Gastrocnemius medialis (tissue), 4 donors: ENCODE results near the gene CENPP. TPM values are rescaled to one million over a fixed set of nuclear protein-coding genes. Genes with fewer than 3 reads are reported as not detected.

ENCODE experiments used
- ATAC-seq, 2 donors: fragments of 150-250 bp; one replicate each; pipeline ENCODE4 v1.9.1; 2016
- DNase-seq, 2 donors: peaks; one replicate each; pipeline ENCODE4 v3.0.0-alpha.2; 2019
- H3K27ac ChIP-seq, 4 donors: fragments of 200-600 bp; sonication (generic); 1 replicate in 1 of 4; 2 replicates in 3 of 4; pipeline ENCODE4 v1.5.1; 2016 to 2018; ENCODE audit warnings: mild to moderate bottlenecking in 2 of 4, moderate library complexity in 1 of 4
- H3K27me3 ChIP-seq, 3 donors: fragments of 200-600 bp; sonication (generic) in 2 of 3; 1 replicate in 1 of 3; 2 replicates in 2 of 3; pipeline versions ENCODE4 v1.5.1 to v1.6.0; 2016 to 2019; ENCODE audit warnings: mild to moderate bottlenecking in 1 of 3, moderate library complexity in 1 of 3
- H3K36me3 ChIP-seq, 2 donors: fragments of 200-600 bp; sonication (generic) in 1 of 2; one replicate each; pipeline ENCODE4 v1.5.1; 2017 to 2018
- H3K4me1 ChIP-seq, 2 donors: fragments of 200-600 bp; sonication (generic) in 1 of 2; one replicate each; pipeline ENCODE4 v1.5.1; 2016 to 2017; ENCODE audit warnings: mild to moderate bottlenecking in 2 of 2
- H3K4me3 ChIP-seq, 4 donors: fragments of 200-600 bp; sonication (generic) in 3 of 4; 1 replicate in 1 of 4; 2 replicates in 3 of 4; pipeline ENCODE4 v1.5.1; 2016 to 2019; ENCODE audit warnings: mild to moderate bottlenecking in 2 of 4
- H3K9me3 ChIP-seq, 3 donors: fragments of 200-600 bp; sonication (generic) in 2 of 3; 1 replicate in 1 of 3; 2 replicates in 2 of 3; pipeline ENCODE4 v1.5.1; 2016 to 2019
- CTCF ChIP-seq, 5 experiments: fragments of 450-650 bp in 3 of 5; fragments of 200-600 bp in 2 of 5; sonication (generic) in 2 of 5; IDR thresholded peaks in 4 of 5; conservative IDR thresholded peaks in 1 of 5; 1 replicate in 4 of 5; 2 replicates in 1 of 5; pipeline ENCODE4 v1.5.1; 2016 to 2019; ENCODE audit warnings: antibody characterized with exemption in 5 of 5, mild to moderate bottlenecking in 3 of 5, moderate library complexity in 3 of 5
- POLR2A ChIP-seq, 2 donors: fragments of 450-650 bp; IDR thresholded peaks; one replicate each; pipeline ENCODE4 v1.6.1; 2017; ENCODE audit warnings: antibody characterized with exemption in 2 of 2, mild to moderate bottlenecking in 2 of 2, moderate library complexity in 2 of 2
- in situ Hi-C, 4 donors: fragments of 200-750 bp; cut with MboI; loops; one replicate each; pipeline versions ENCODE4 v1.15.0 to v1.8.0; 2017; ENCODE audit warnings: low sequenced_read_pairs in 4 of 4
- intact Hi-C: fragments of 100-400 bp; cut with DNase I; formaldehyde crosslinking; loops from one replicate; pipeline ENCODE4 v1.15.1; 2023; ENCODE audit warnings: low total_unique reads
- total RNA-seq, 4 donors: library from RNA; depleted of rRNA; stranded (reverse); fragments of >200 nt; gene quantifications; one replicate each; pipeline versions ENCODE4 v1.1.0 to v1.2.3, GENCODE V29; 2016

Gene CENPP
- total RNA-seq, 4 donors from 2014 or later, result 1.8 to 11.5 (median 8.7) TPM

GRCh38 chr9:92635760-92636159 lies 310.0 kb downstream of the CENPP start:
- DNase-seq (no peak), ATAC-seq (no peak)
- Histone ChIP-seq H3K4me1 (no peaks in the 10 kb centered on the region), H3K36me3 (peaks cover 0 to 68% of the 10 kb centered on the region in 2 donors), H3K4me3 (no peak overlapping the region), H3K27ac (no peak overlapping the region), H3K27me3 (no peaks in the 10 kb centered on the region), H3K9me3 (no peaks in the 10 kb centered on the region)
- intact Hi-C loops, result loop anchor here (10.0 kb wide), 1 partner anchor 131 kb away; no protein-coding TSS in a partner anchor
- TF ChIP-seq POLR2A (IDR thresholded peaks at IDR 0.05) (no peak), CTCF (IDR thresholded peaks at IDR 0.05 in 4 of 5, conservative IDR thresholded peaks at IDR 0.05 in 1 of 5) (no peak)
- in situ Hi-C loops, result loop anchor here (10.0 to 25.0 kb wide), 6 partner anchors 173 to 501 kb away; partner anchors contain the start of genes CENPP (in 1 of the 4) and NOL8 (in 1 of the 4)

DNA sequence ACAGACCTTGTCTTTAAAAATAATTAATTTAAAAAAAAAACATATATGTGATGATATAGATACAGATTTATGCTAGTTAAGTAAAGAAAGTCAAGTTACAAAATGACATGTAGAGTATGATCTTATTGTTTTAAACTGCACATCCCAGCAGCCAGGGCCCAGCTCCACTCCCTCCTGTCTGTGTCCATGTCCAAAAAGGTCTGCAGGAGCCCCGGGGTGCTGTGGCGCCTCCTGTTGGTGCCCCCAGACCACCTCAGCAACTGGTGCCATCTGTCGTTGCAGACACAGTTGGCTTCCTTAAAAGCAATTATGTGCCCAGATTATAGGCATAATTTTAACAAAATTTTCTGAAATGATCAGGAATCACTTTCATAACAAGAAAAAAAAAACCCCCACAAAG lies 310.9 kb downstream of the CENPP start:
- in situ Hi-C loops, result loop anchor here (10.0 to 25.0 kb wide), 6 partner anchors 174 to 502 kb away; partner anchors contain the start of genes CENPP (in 1 of the 4) and NOL8 (in 1 of the 4)
- Histone ChIP-seq H3K4me3 (no peak overlapping the region), H3K4me1 (no peaks in the 10 kb centered on the region), H3K27me3 (no peaks in the 10 kb centered on the region), H3K9me3 (no peaks in the 10 kb centered on the region), H3K36me3 (peaks cover 0 to 63% of the 10 kb centered on the region in 2 donors), H3K27ac (no peak overlapping the region)
- TF ChIP-seq POLR2A (IDR thresholded peaks at IDR 0.05) (no peak), CTCF (IDR thresholded peaks at IDR 0.05 in 4 of 5, conservative IDR thresholded peaks at IDR 0.05 in 1 of 5) (no peak)
- intact Hi-C loops, result loop anchor here (10.0 kb wide), 1 partner anchor 132 kb away; no protein-coding TSS in a partner anchor
- no peak for ATAC-seq
- no peak for DNase-seq

- ATAC-seq, result no peak
- Histone ChIP-seq H3K4me3 (no peak overlapping the region), H3K27ac (no peak overlapping the region), H3K4me1 (no peaks in the 10 kb centered on the region), H3K9me3 (no peaks in the 10 kb centered on the region), H3K27me3 (no peaks in the 10 kb centered on the region), H3K36me3 (peaks cover 0 to 57% of the 10 kb centered on the region in 2 donors)
- in situ Hi-C loops, result loop anchor here (10.0 to 25.0 kb wide), 6 partner anchors 175 to 503 kb away; partner anchors contain the start of genes CENPP (in 1 of the 4) and NOL8 (in 1 of the 4)
- intact Hi-C loops, result loop anchor here (10.0 kb wide), 1 partner anchor 133 kb away; no protein-coding TSS in a partner anchor
- DNase-seq, result no peak
- TF ChIP-seq CTCF (IDR thresholded peaks at IDR 0.05 in 4 of 5, conservative IDR thresholded peaks at IDR 0.05 in 1 of 5) (no peak), POLR2A (IDR thresholded peaks at IDR 0.05) (no peak)
Measured at GRCh38 chr9:92637326-92637725, 311.6 kb downstream of the CENPP start.

- intact Hi-C loops, result loop anchor here (10.0 kb wide), 1 partner anchor 133 kb away; no protein-coding TSS in a partner anchor
- in situ Hi-C loops, result loop anchor here (10.0 to 25.0 kb wide), 6 partner anchors 176 to 503 kb away; partner anchors contain the start of genes CENPP (in 1 of the 4) and NOL8 (in 1 of the 4)
Measured at GRCh38 chr9:92637886-92638620, 312.3 kb downstream of the CENPP start.

More at GRCh38 chr9:92637886-92638620, 312.3 kb downstream of the CENPP start:
- Histone ChIP-seq H3K27me3 (no peaks in the 10 kb centered on the region), H3K9me3 (no peaks in the 10 kb centered on the region), H3K4me3 (no peak overlapping the region), H3K36me3 (peaks cover 0 to 58% of the 10 kb centered on the region in 2 donors), H3K27ac (no peak overlapping the region), H3K4me1 (no peaks in the 10 kb centered on the region)
- TF ChIP-seq POLR2A (IDR thresholded peaks at IDR 0.05) (no peak), CTCF (IDR thresholded peaks at IDR 0.05 in 4 of 5, conservative IDR thresholded peaks at IDR 0.05 in 1 of 5) (no peak)
- ATAC-seq (no peak), DNase-seq (no peak)
